Right ventricle myocardium inferior (tissue), 1 donor: Measurements from ENCODE around the gene TATDN2. TPM values are rescaled to one million over a fixed set of nuclear protein-coding genes. Genes with fewer than 3 reads are reported as not detected.
"Not testable (repeated sequence)": the region's sequence is repeated elsewhere in the genome, so short reads cannot be mapped to it uniquely, and the experiment has no call there.

Source experiments
- ATAC-seq: fragments of 200-7000 bp; cut with Tn5 transposase; one replicate; pipeline ENCODE4 v1.9.1; 2020; ENCODE audit warnings: mild to moderate bottlenecking, moderate library complexity
- DNase-seq: peaks from one replicate; pipeline ENCODE4 v3.0.0; 2021; ENCODE audit errors: missing footprints
- intact Hi-C: fragments of 100-400 bp; cut with DNase I; formaldehyde crosslinking; loops from one replicate; pipeline ENCODE4 v1.11.0; 2022
- total RNA-seq: library from RNA; stranded (reverse); fragmentation: NEBNext Ultra II Directional; extraction: Animal tissue kit (Norgen Biotek cat#: 25700); gene quantifications from one replicate; pipeline ENCODE4 v1.2.1, GENCODE V29; 2021
- donor health status: DM: no; HTN: yes; CAD: no; lungs with severe emphysema.

Gene TATDN2
- total RNA-seq, 1 donor from 2014 or later = 15.1 TPM

DNA sequence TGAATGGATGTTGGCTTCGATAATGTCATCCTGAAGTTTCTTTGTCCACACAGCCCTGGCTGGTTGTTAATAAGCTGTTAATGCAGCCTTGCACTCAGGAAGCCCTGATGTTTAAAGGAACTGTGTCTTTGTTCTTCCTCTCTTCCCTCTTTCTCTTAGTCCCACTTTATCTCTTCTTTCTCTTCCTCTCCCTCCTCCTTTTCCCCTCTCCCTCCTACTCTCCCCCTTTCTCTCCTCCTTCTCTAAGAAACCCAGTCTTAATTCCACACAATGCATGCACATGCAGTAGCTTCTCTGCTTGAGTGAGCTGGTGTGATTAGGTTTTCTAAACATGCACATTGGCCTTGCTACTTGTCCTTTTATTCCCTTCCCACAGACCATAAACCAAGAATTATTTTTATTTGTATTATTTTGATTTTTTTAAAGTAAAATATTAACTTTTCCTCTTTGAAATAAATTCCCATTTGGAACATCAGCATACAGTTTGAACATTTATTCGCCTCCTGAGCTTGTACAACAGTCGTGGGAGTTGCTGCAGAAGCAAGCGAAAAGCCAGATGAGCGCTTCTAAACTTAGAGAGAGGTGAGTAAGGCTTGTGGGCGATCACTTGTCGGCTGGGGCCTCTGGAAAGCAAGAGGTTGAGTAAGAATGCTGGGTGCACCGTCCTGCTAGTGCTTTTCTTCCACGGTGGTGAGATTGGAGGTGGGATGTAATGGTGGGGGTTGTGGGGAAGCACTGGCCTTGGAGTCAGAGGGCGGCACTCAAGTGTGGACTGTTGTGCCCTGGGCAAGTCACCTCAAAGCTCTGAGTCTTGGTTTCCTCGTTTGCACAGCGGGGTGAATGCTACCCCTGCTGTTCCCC, 37.2 kb downstream of the TATDN2 start:
- intact Hi-C loops = no loop called here
- ATAC-seq = no peak

DNA sequence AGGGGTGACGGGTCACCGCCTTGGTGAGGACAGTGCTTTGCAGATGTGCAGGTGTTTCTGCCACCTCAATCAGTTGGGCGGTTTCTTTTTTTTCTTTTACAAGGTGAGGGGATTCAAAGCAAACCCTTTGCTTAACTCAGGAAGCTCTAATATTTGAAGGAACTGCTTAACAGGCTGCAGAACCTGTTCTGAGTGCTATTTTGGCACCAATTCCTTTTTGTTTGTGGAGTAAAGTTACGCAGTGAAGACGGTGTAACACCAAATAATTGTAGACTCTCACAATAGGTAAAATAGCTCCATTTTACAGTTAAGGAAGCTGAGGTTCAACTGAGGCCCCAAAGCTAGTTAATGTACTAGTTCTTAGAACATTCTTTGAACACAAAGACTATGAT, 37.9 kb downstream of the TATDN2 start:
- ATAC-seq (no peak), DNase-seq (no peak)
- intact Hi-C loops = no loop called here

More for the DNA sequence above, 37.2 kb downstream of the TATDN2 start:
- DNase-seq = no peak

DNA sequence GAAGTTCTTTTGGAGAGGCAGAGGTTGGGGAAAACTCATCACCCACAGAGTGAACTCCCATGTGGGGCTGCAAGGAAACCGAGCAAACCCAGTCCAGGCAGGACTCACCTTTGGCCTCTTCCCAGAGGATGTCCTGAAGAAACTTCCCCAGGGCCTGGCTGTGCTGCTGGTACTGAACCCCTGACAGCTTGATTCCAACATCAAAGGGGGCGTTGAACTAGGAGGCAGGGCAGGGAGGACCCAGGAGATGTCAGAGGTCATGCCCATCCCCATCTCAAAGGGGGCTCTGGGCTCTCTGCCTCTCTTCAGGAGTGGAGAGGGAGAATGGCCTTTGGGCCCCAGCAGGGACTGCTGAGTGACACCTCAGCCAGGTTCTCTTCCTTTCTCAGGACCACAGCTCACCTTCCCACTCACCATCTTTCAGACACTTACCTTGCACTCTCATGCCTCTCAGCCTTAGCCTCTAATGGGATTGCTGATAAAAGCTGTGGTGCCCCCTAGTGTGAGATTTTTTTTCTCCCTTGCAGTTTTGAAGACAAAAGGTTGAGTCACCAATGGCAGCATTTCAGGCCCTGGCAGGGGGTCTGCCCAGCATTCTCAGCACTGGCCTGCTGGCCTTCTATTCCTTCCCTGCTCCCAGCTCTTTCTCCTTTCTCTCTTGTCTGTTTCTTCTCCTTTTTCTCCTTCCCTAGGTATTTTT, 38.5 kb downstream of the TATDN2 start:
- intact Hi-C loops = no loop called here
- no peak for DNase-seq
- no peak for ATAC-seq

DNA sequence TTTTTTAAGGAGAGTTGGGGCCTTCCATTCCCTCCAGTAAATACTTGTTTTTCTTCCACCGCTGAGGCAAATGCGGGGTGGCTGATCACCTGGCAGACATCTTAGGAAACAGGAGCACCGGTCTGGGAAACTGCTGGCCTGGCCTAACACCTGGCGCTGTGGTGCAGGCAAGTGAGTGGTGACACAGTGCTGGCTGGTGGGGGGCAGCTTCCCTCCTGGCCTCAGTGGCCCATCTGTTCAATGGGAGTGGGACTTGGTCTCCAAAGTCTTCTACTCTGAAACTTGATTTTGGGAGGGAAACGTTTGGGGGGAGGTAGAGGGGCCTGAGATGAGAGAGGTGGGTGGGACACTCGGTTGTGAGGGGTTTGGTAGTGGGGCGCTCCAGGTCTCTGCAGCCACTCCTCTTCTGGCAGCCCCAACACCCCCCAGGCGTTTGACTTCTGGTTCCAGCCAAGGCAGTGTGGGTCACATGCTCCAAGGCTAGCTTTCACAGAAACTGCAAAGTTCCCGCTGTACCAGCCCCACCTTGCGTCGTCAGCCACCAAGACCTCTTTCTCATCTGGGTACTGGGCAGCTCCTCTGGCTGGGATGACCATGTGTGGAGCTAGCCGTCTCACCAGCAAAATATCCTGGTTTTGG, 39.8 kb downstream of the TATDN2 start:
- no peak for DNase-seq
- intact Hi-C loops = no loop called here
- no peak for ATAC-seq

DNA sequence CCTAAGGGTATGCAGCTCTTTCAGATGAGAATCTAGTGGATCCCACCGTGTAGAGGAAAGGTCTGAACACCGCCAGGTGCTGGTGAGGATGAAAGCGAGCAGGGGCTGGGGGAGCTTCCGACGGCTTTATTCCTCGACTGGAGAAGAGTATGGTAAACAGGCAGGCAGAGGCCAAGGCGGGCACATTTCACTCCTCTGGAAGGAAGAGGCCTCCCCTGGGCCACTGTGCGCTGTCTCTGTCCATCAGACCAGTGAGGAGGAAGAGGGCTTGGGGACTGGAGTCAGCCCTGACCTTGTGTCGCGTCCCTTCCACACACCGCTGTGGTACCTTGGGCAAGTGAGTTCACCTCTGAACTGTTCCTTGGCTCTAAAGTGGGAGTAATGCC, 40.3 kb downstream of the TATDN2 start:
- intact Hi-C loops = no loop called here
- DNase-seq (no peak), ATAC-seq (no peak)

DNA sequence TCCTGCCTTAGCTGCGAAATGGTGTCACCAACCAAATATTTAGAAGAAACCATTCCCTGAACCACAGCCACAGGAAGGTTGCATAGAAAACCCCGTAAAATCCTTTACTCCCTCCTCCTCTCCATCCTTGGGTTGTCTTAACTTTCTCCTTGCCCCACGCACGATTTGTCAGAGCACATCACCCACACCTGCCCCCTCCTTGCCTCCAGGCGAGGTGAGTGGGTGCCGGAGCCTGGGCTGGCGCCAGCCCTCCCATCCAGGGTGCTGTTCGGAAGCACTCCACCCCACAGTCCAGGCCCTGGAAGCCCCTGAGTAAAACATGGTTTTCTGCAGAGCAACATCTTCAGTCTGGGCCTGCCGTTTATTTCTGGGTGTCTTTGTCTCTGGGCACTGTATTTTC, 40.8 kb downstream of the TATDN2 start:
- ATAC-seq (no peak), DNase-seq (no peak)
- intact Hi-C loops = no loop called here

DNA sequence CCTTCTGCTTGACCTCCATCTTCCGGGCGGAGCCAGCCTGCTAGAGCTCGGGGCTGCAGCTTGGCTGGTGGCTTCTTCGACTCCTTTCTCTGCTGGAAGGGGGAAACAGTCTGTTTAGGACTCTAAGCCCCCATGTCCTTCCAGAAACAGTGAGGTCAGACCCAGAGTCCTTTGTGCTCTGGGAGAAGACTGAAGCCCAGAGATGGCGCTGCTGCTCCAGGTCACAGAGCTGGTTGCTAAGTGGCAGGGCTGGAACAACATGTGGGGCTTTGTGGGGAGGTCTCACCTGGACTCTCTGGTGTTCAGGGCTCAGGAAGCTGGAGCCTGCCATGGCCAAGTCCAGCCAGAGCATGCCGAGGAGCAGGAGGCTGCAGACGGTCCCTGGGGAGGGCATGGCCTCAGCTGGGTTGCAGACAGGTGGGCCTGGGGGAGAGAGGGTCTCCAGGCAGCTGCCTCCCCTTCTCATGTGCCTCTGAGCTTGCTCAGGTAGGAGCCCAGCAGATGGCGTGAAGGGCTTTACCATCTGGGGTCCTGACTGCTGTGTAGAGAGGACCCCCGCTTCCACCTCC, 41.6 kb downstream of the TATDN2 start:
- intact Hi-C loops = no loop called here
- no peak for DNase-seq
- no peak for ATAC-seq

DNA sequence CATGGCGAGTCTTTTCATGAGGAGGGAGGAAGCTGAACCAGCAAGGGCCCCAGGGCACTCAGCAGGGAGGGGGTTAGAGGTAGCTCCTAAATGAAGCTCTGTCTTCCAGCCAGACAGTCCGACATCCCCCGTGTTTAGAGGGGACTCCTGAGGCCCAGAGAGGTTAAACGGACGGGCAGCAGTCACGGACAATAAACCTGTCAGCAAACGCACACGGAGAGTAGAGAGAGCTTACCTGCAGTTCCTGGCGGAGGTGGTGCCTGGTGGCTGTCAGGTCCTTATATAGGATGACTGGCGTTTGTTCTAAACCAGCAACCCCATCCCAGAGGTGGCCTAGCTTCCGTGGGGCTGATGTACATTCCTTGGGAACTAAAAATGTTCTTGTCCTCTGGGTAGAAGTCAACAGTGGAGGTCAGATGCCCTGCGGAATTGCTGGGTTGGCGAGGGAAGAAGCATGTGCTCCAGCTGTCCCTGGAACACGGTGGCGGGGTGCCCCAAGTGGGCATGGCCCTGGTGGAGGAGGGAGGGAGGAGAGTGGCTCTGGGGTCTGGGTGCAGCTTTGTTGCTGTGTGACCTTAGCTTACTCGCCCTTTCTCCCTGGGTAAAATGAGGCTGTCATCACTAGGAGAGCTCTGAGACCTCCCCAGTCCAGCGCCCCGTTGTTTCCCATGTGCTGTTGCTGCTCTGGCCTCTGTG, 42.4 kb downstream of the TATDN2 start:
- intact Hi-C loops = no loop called here
- ATAC-seq (no peak), DNase-seq (no peak)

DNA sequence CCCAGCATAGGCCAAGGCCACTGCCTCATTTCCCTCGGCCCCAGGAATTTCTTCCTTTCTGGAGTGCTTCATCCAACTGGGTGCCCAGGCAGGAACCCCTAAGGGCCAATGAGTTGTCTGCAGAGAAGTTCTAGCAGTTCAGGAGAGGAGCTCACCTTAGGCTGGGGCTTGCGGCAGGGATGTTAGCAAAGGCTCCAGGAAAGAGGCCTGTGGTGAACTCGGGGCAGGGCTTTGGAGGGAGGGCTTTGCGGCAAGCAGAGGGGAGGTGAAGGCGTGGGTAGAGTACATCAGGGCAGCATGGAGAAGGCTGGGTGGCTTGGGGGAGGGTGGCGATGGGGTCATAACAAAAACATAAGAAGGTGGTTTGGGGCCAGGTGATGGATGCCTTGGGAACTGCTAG, 43.4 kb downstream of the TATDN2 start:
- no peak for DNase-seq
- no peak for ATAC-seq
- intact Hi-C loops = no loop called here

DNA sequence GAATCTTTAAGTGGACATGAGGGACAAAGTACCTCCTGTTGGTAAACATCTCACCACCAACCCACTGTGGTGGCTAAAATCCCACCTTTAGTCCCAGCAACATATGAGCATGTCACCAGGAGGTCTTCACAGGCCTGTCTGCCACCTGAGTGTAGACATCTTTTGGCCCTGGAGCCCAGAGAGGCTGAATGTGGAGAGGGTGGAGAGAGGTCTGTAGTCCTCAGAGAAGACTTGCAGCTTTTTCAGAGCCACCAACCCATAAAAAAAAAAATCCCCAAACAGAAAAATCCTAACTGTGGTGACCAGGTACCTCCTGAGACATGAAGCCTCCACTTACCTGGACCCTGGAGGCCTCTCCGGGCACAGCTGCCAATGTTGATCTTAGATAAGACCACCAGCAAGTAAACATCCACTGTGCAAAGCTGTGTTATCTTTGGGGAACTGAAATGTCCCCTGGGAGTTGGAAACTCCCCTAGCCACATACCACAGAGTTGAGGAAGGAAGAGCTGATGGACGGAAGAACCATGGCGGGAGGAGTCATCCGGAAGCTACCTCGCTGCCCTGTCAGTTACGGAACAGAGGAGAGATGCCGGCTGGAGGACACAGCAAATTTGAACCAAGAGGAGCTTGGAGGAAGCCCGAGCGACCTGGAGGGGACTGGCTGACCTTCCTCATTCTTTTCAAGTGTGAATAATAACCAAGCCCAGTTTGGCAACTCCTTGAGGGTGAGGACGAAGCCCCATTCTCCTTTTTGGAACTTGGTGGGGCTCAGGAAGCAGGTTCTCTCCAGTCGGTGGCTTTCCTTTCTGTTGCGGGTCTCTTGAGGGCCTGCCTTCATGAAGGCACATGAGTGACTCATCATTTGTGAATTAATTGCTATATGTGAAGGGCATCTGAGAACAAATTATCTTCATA, 44.5 kb downstream of the TATDN2 start, which contains the start of gene GHRL:
Gene GHRL, minus strand, starts transcription at position 443 of the 915 bp plus-strand sequence. CDS start 2,767 bp downstream, outside the sequence.
- ATAC-seq = no peak
- DNase-seq = no peak
- intact Hi-C loops = no loop called here

DNA sequence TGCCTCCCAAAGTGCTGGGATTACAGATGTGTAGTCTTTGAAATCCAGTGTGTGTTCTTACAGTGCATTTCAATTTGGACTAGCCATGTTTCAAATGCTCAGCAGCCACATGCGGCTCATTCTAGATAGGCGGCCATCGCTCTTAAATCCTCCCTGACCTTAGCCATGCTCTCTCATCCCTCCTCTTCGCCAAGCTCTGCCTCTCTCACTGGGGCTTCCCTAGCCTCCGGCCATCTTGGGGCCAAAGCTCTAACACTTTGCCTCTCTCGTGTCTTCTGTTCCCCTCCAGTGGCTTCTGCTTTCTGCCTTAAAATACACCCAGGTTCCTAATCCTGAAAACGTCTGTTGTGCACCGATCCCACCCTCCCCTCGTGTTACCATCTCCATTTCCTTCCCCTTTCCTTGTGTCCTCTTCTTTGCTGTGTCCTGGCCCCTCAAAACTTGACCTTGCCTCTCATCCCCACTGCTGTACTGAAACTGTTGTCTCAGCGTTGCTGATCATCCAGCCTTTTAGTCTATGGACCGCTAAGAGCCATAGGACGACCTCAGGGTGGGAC, 45.8 kb downstream of the TATDN2 start:
- intact Hi-C loops = no loop called here
- no peak for DNase-seq
- no peak for ATAC-seq

DNA sequence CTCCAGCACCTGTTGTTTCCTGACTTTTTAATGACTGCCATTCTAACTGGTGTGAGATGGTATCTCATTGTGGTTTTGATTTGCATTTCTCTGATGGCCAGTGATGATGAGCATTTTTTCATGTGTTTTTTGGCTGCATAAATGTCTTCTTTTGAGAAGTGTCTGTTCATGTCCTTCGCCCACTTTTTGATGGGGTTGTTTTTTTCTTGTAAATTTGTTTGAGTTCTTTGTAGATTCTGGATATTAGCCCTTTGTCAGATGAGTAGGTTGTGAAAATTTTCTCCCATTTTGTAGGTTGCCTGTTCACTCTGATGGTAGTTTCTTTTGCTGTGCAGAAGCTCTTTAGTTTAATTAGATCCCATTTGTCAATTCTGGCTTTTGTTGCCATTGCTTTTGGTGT, 49.8 kb downstream of the TATDN2 start:
- DNase-seq, ATAC-seq, intact Hi-C loops: not testable (repeated sequence)

DNA sequence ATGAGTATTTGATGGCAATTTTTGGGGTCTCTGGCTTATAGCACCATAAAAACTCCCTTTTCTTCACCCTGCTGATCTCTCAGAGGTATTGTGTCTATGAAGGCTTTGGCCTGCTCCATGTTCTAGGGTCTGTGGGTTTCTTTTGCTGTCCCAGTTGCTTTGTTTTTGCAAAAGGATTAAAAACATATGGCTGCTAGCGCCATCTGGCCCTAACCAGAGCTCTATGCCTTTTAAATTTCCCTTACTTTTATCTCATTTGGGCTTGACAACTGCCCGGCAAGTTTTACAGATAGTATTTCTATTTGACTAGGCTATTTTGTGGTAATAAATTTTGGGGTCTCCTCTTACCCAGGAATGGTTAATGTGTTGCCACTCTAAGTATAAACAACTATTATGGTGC, 50.9 kb downstream of the TATDN2 start:
- intact Hi-C loops = no loop called here
- no peak for DNase-seq
- ATAC-seq = no peak

DNA sequence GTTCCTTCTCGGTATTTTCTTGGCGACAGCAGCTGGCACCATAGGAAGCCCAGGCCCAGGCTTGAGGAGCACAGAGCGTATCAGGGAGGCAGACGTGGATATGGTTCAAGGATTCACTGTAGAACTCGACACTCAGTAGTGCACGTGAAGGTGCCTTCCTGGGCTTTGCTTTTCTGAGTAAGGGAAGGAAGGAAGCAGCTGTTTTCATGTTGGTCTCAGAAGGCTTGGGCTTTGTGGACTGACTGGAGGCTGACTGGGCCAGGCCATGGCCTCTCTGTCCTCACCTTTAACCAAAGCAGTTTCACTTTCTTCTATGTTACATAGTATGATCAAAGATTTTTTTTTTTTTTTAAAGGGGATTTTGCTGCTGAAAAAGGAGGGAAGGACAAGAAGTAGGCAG, 51.4 kb downstream of the TATDN2 start:
- no peak for DNase-seq
- ATAC-seq = no peak
- intact Hi-C loops = no loop called here

DNA sequence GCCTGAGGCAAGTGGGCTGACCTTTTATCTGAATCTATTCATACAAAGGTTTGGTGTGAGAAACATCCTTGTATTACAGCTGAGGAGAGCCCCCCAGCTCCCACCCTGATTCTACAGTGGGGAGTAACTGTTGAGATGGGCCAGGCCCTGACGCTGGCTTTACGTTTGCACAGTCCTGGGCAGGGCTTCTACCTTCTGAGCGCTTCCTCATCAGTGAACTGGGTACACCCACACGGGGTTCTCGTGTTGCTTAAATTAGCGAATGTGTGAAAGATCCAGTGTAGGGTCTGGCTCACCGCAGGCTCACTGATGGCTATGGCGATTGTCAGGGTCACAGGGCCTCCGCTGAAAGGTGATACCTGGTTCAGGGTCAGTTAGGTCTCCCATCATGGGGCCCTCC, 51.8 kb downstream of the TATDN2 start:
- intact Hi-C loops = no loop called here
- no peak for ATAC-seq
- DNase-seq = no peak

DNA sequence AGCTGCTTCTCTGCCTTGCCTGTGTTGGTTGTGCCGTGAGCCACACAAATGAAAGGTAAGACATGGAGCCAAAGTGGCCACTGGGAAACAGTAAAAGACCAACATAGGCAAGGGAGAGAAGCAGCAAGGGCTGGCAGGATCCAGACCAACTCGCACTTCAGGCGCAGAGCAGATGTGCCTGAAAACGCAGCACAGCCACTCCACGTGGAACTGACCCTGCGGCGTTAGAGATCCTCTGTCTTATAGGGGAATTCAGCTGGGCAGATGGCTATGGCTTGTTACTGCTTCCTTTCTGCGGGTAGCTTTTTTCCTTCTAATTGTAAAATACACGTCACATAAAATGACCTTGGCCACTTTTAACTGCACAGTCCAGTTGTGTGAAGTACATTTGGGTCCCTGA, 54.8 kb downstream of the TATDN2 start:
- DNase-seq (no peak), ATAC-seq (no peak)
- intact Hi-C loops = no loop called here

DNA sequence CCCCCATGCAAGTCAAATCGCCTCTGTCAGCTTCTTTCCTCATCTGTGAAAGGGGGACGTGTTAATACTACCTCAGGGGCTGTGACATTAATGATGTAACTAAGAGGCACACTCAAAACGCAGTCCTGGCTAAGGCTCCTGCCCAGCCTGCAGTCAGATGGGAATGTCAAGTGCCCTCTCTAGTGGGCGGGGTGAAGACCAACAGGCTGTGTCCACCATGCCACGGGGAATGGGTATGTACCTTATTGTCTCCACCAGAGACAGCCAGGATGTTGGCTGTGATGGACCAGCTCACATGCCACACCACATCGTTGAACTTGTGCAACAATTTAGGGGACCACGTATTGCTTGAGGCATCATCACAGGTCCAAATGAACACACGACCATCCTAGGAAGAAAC, 55.5 kb downstream of the TATDN2 start:
- intact Hi-C loops = no loop called here
- no peak for DNase-seq
- no peak for ATAC-seq

DNA sequence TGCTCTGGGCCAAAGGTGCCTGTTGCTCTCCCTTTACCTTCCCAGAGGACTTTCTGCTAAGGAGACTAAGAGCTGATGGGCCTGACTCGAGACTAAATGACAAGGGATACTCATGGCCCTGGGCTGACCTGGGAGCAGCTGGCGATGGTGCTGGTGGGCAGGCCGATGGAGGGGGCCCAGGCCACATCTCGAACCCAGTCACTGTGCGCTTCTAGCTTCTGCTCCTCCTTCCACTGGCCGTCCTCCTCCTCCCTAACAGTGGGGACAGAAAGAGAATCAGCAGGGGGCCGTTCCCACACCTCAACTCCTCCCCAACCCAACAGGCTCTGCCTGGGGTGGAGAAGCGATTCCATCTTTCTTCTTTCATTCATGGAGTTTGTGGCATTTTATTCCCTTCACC, 56.6 kb downstream of the TATDN2 start:
- DNase-seq = no peak
- ATAC-seq = no peak
- intact Hi-C loops = no loop called here
